Stomach (tissue), 4 donors: ENCODE data around the gene OLFML2A.

Experiments used
- CTCF ChIP-seq, 7 experiments: fragments of 450-650 bp in 4 of 7; fragments of 200-600 bp in 3 of 7; sonication (generic) in 3 of 7; IDR thresholded peaks; one replicate each; pipeline ENCODE4 v1.5.1; 2016 to 2019; ENCODE audit warnings: antibody characterized with exemption in 7 of 7, control low read depth in 2 of 7, mild to moderate bottlenecking in 1 of 7
- EP300 ChIP-seq: sonication (generic); formaldehyde crosslinking; IDR thresholded peaks from one replicate; pipeline ENCODE4 v1.6.1; 2017; ENCODE audit warnings: antibody characterized with exemption
- POLR2A ChIP-seq, 4 donors: fragments of 450-650 bp; IDR thresholded peaks; one replicate each; pipeline ENCODE4 v1.6.1; 2016; ENCODE audit warnings: antibody characterized with exemption in 4 of 4, control low read depth in 2 of 4, mild to moderate bottlenecking in 1 of 4, moderate library complexity in 1 of 4
- POLR2AphosphoS5 ChIP-seq, 3 donors: sonication (generic); formaldehyde crosslinking; IDR thresholded peaks; one replicate each; pipeline ENCODE4 v1.6.1; 2016; ENCODE audit warnings: antibody characterized with exemption in 3 of 3

- TF ChIP-seq CTCF (IDR thresholded peaks at IDR 0.05), result no peak
- no peak for TF ChIP-seq POLR2A (IDR thresholded peaks at IDR 0.05)
- TF ChIP-seq POLR2AphosphoS5 (IDR thresholded peaks at IDR 0.05), result no peak
- no peak for TF ChIP-seq EP300
Observed at GRCh38 chr9:124803911-124804310, 27.0 kb downstream of the OLFML2A start.
